Measurements from ENCODE around the gene ATP2B2.

ATP2B2 gene

GRCh38 chr3:10448544-10448943 lies 56.8 kb downstream of the ATP2B2 start:
- H3K27ac ChIP-seq, result no peak overlapping the region
- H3K4me3 ChIP-seq (ENCODE audit: low read depth in 1 of 2, low read length in 1 of 2), result no peak overlapping the region
- no peaks in the 10 kb centered on the region for H3K36me3 ChIP-seq
- TF ChIP-seq CTCF (IDR thresholded peaks at IDR 0.05), result no peak
- no peaks in the 10 kb centered on the region for H3K4me1 ChIP-seq (ENCODE audit: control insufficient read depth in 1 of 2, insufficient read depth in 1 of 2, low read depth in 1 of 2, low read length in 1 of 2)
- H3K27me3 ChIP-seq, result peaks cover 40% of the 10 kb centered on the region
- no peaks in the 10 kb centered on the region for H3K9me3 ChIP-seq

GRCh38 chr3:10447527-10448260 lies 57.7 kb downstream of the ATP2B2 start:
- Histone ChIP-seq H3K27me3 (peaks cover 36% of the 10 kb centered on the region), H3K36me3 (no peaks in the 10 kb centered on the region), H3K4me1 (ENCODE audit: control insufficient read depth in 1 of 2, insufficient read depth in 1 of 2, low read depth in 1 of 2, low read length in 1 of 2) (no peaks in the 10 kb centered on the region), H3K27ac (no peak overlapping the region), H3K9me3 (no peaks in the 10 kb centered on the region), H3K4me3 (ENCODE audit: low read depth in 1 of 2, low read length in 1 of 2) (no peak overlapping the region)
- TF ChIP-seq CTCF (IDR thresholded peaks at IDR 0.05), result no peak

- Histone ChIP-seq H3K4me3 (ENCODE audit: low read depth in 1 of 2, low read length in 1 of 2) (no peak overlapping the region), H3K9me3 (no peaks in the 10 kb centered on the region), H3K27ac (no peak overlapping the region), H3K36me3 (no peaks in the 10 kb centered on the region), H3K27me3 (peaks cover 31% of the 10 kb centered on the region), H3K4me1 (ENCODE audit: control insufficient read depth in 1 of 2, insufficient read depth in 1 of 2, low read depth in 1 of 2, low read length in 1 of 2) (no peaks in the 10 kb centered on the region)
- TF ChIP-seq CTCF (IDR thresholded peaks at IDR 0.05), result no peak
Observed at GRCh38 chr3:10447110-10447509, 58.3 kb downstream of the ATP2B2 start.

- Histone ChIP-seq H3K27me3 (peaks cover 21% of the 10 kb centered on the region), H3K4me1 (ENCODE audit: control insufficient read depth in 1 of 2, insufficient read depth in 1 of 2, low read depth in 1 of 2, low read length in 1 of 2) (no peaks in the 10 kb centered on the region), H3K36me3 (no peaks in the 10 kb centered on the region), H3K9me3 (no peaks in the 10 kb centered on the region), H3K27ac (no peak overlapping the region), H3K4me3 (ENCODE audit: low read depth in 1 of 2, low read length in 1 of 2) (no peak overlapping the region)
- no peak for TF ChIP-seq CTCF (IDR thresholded peaks at IDR 0.05)
Observed at GRCh38 chr3:10445561-10446175, 59.7 kb downstream of the ATP2B2 start.

GRCh38 chr3:10444511-10444910 lies 60.9 kb downstream of the ATP2B2 start:
- Histone ChIP-seq H3K4me3 (ENCODE audit: low read depth in 1 of 2, low read length in 1 of 2) (no peak overlapping the region), H3K9me3 (no peaks in the 10 kb centered on the region), H3K27ac (no peak overlapping the region), H3K27me3 (peaks cover 12% of the 10 kb centered on the region), H3K4me1 (ENCODE audit: control insufficient read depth in 1 of 2, insufficient read depth in 1 of 2, low read depth in 1 of 2, low read length in 1 of 2) (no peaks in the 10 kb centered on the region), H3K36me3 (no peaks in the 10 kb centered on the region)
- no peak for TF ChIP-seq CTCF (IDR thresholded peaks at IDR 0.05)
